ENCODE measurements around the gene ZFP1. TPM values are rescaled to one million over a fixed set of nuclear protein-coding genes. Genes with fewer than 3 reads are reported as not detected.
A peak's percentile ranks its signal among the peaks of the same experiment; 100 is the strongest.

Gene ZFP1
- total RNA-seq, 1 experiment from 2014 or later: 15.3 TPM

DNA sequence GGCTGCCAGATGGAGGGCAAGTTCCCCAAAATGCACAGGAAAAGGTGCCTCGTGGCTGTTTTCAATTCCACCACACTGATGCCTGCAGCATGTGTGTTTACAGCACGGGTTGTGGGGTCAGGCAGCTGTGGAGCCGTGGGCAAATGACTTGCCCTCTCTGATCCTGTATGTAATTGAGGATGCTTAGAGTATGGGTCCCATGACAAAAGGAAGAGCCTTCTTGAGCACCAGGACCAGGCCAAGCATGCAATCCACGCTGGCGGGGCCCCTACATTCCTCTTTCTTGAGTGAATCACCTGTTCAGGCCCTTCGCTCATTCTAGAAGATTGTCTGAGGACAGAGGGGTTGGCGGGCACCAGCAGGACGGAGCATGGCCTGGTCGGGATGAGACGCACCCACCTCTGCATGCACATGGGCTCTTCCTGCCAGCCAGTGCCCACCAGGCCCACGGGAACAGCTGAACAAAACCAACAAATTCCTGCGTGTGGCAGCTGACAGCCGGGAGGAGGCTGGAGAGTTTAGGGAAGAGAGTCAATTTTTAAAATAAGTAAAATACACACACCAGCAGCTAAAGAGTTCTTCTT, 60.0 kb downstream of the ZFP1 start:
- Histone ChIP-seq H2AFZ (ENCODE audit: low read length) (no peak overlapping the region), H2AK5ac (ENCODE audit: insufficient read length, low read length) (no peak overlapping the region), H3K79me1 (ENCODE audit: insufficient read depth, low read depth, low read length, poor library complexity, severe bottlenecking) (no peaks in the 10 kb centered on the region), H3K4ac (ENCODE audit: low read depth, low read length) (no peak overlapping the region), H4K8ac (replicated peaks; ENCODE audit: insufficient read length, low read depth, low read length) (no peak overlapping the region), H3K4me2 (ENCODE audit: insufficient read depth, insufficient read length, low read length) (no peak overlapping the region), H4K5ac (ENCODE audit: insufficient read length, low read depth, low read length) (no peak overlapping the region), H4K91ac (ENCODE audit: insufficient read length, low read depth, low read length) (no peak overlapping the region), H3K18ac (ENCODE audit: insufficient read length, low read depth, low read length) (no peak overlapping the region), H3K79me2 (ENCODE audit: insufficient read depth, low read length) (no peaks in the 10 kb centered on the region), H3K56ac (ENCODE audit: insufficient read length, low read depth, low read length) (no peak overlapping the region), H3K23ac (ENCODE audit: insufficient read length, low read depth, low read length) (no peak overlapping the region), H3K4me1 (ENCODE audit: insufficient read depth, low read length) (no peaks in the 10 kb centered on the region), H3K9me3 (ENCODE audit: control insufficient read depth, low read depth, low read length) (no peaks in the 10 kb centered on the region), H3K23me2 (ENCODE audit: insufficient read length, low read depth, low read length, poor library complexity, severe bottlenecking) (no peaks in the 10 kb centered on the region), H3K14ac (ENCODE audit: insufficient read depth, low read length) (peak overlapping the region; percentile 35; the same call in 1 of the 2 replicates), H3K9ac (ENCODE audit: extremely low read depth, insufficient read length, low read length) (no peak overlapping the region), H3T11ph (ENCODE audit: low read length) (no peak overlapping the region), H2BK15ac (ENCODE audit: low read depth, low read length) (no peak overlapping the region), H2BK20ac (ENCODE audit: low read depth, low read length, poor library complexity, severe bottlenecking) (no peak overlapping the region), H2BK5ac (ENCODE audit: insufficient read length, low read length) (no peak overlapping the region), H2BK120ac (ENCODE audit: low read depth, low read length, poor library complexity, severe bottlenecking) (no peak overlapping the region), H3K27ac (ENCODE audit: insufficient read length, low read depth, low read length) (no peak overlapping the region), H3K27me3 (ENCODE audit: insufficient read depth, low read length) (no peaks in the 10 kb centered on the region), H4K20me1 (ENCODE audit: control insufficient read depth, insufficient read depth, insufficient read length) (no peaks in the 10 kb centered on the region), H2BK12ac (ENCODE audit: insufficient read length, low read depth, low read length) (no peak overlapping the region)
- H3K4me3 Mint-ChIP-seq: no peak overlapping the region
- no peaks in the 10 kb centered on the region for H3K36me3 Mint-ChIP-seq (ENCODE audit: insufficient read depth in 1 of 3, low read depth in 3 of 3)
- TF ChIP-seq, protein P1, sequence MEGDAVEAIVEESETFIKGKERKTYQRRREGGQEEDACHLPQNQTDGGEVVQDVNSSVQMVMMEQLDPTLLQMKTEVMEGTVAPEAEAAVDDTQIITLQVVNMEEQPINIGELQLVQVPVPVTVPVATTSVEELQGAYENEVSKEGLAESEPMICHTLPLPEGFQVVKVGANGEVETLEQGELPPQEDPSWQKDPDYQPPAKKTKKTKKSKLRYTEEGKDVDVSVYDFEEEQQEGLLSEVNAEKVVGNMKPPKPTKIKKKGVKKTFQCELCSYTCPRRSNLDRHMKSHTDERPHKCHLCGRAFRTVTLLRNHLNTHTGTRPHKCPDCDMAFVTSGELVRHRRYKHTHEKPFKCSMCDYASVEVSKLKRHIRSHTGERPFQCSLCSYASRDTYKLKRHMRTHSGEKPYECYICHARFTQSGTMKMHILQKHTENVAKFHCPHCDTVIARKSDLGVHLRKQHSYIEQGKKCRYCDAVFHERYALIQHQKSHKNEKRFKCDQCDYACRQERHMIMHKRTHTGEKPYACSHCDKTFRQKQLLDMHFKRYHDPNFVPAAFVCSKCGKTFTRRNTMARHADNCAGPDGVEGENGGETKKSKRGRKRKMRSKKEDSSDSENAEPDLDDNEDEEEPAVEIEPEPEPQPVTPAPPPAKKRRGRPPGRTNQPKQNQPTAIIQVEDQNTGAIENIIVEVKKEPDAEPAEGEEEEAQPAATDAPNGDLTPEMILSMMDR (conservative IDR thresholded peaks at IDR 0.05): no peak
- peaks cover 10 to 21% of the 10 kb centered on the region in 2 experiments for H3K4me1 Mint-ChIP-seq
- DNase-seq: no peak
- H3K27me3 Mint-ChIP-seq (ENCODE audit: low read depth): no peaks in the 10 kb centered on the region; the same call in 1 of the 2 replicates
- H3K27ac Mint-ChIP-seq: peak overlapping the region in 2 of 3 experiments; percentile 93 to 94; a peak in 2 of 7 replicates
- H3K9me3 Mint-ChIP-seq: no peaks in the 10 kb centered on the region
- no CpG with 5 or more reads among the region's 13 CpGs for WGBS (ENCODE audit: extremely low coverage, insufficient read length, low lambda C conversion rate)
